GM06990 (cell line): ENCODE measurements around the gene RPTOR.

Source experiments
- DNase-seq: peaks from one replicate; pipeline ENCODE4 v3.0.0-alpha.2; 2011; ENCODE audit not compliant: insufficient read length; ENCODE audit errors: extremely low read depth
- H3K27me3 ChIP-seq: replicated peaks from 2 replicates; pipeline ENCODE4 v1.6.0; 2011; ENCODE audit warnings: low read length; ENCODE audit not compliant: control insufficient read depth, insufficient read depth
- H3K36me3 ChIP-seq: 2 replicates; pipeline ENCODE4 v1.5.1; 2011; ENCODE audit warnings: low read length; ENCODE audit not compliant: control insufficient read depth, insufficient read depth
- H3K4me3 ChIP-seq: replicated peaks from 2 replicates; pipeline ENCODE4 v1.5.1; 2011; ENCODE audit warnings: low read depth, mild to moderate bottlenecking, control low read depth, low read length
- CTCF ChIP-seq: IDR thresholded peaks from 2 replicates; pipeline ENCODE4 v1.5.1; 2011; ENCODE audit warnings: low read length, control low read depth, mild to moderate bottlenecking, inconsistent platforms; ENCODE audit not compliant: insufficient read depth, poor library complexity, severe bottlenecking

RPTOR gene

DNA sequence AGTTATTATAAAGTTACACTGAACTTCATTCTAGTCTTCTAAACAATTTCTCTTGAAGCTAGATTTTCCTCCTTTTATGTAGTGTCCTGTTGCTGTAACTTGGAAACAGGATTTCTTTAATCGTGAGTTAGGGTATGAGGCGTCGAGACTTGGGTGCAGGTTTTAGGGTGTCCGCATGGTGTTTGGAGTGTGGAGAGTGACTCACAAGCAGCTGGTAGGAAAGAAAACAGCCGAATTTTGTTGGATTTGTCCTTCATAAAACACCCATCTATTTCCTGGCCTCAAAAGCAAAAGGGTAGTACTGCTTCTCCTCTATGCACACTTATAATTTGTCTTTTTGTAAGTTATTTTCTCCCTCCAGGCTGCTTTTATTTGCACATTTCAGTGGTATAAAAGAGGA lies 1.6 kb downstream of the RPTOR start:
- no peak for DNase-seq
- no peak for TF ChIP-seq CTCF
- Histone ChIP-seq H3K4me3 (no peak overlapping the region; the same call in 1 of the 2 replicates), H3K27me3 (no peaks in the 10 kb centered on the region), H3K36me3 (no peaks in the 10 kb centered on the region)

- no peak for DNase-seq
- peaks cover 2% of the 10 kb centered on the region for H3K36me3 ChIP-seq
- no peak overlapping the region for H3K4me3 ChIP-seq
- no peaks in the 10 kb centered on the region for H3K27me3 ChIP-seq
- no peak for TF ChIP-seq CTCF
Observed at GRCh38 chr17:80552523-80552922, 7.9 kb downstream of the RPTOR start.

- H3K36me3 ChIP-seq, result peaks cover 5% of the 10 kb centered on the region
- DNase-seq, result no peak
- H3K4me3 ChIP-seq, result no peak overlapping the region
- TF ChIP-seq CTCF, result no peak
- H3K27me3 ChIP-seq, result no peaks in the 10 kb centered on the region
Observed at GRCh38 chr17:80555266-80555665, 10.6 kb downstream of the RPTOR start.

GRCh38 chr17:80558046-80558445 lies 13.4 kb downstream of the RPTOR start:
- Histone ChIP-seq H3K4me3 (no peak overlapping the region), H3K36me3 (peaks cover 5% of the 10 kb centered on the region), H3K27me3 (no peaks in the 10 kb centered on the region)
- no peak for DNase-seq
- TF ChIP-seq CTCF, result no peak

GRCh38 chr17:80559825-80560251 lies 15.2 kb downstream of the RPTOR start:
- Histone ChIP-seq H3K36me3 (peaks cover 5% of the 10 kb centered on the region), H3K4me3 (no peak overlapping the region), H3K27me3 (no peaks in the 10 kb centered on the region)
- no peak for TF ChIP-seq CTCF
- no peak for DNase-seq

GRCh38 chr17:80561541-80562114 lies 17.0 kb downstream of the RPTOR start:
- peaks cover 3% of the 10 kb centered on the region for H3K36me3 ChIP-seq
- DNase-seq, result no peak
- no peaks in the 10 kb centered on the region for H3K27me3 ChIP-seq
- no peak overlapping the region for H3K4me3 ChIP-seq
- TF ChIP-seq CTCF, result no peak
